Left colon (tissue), 2 donors: Measurements from ENCODE around the gene SH3D19. TPM values are rescaled to one million over a fixed set of nuclear protein-coding genes. Genes with fewer than 3 reads are reported as not detected.

ENCODE experiments used
- ATAC-seq: fragments of 200-7000 bp; cut with Tn5 transposase; one replicate; pipeline ENCODE4 v1.9.1; 2020; ENCODE audit warnings: mild to moderate bottlenecking, moderate library complexity
- DNase-seq, 2 donors: peaks; one replicate each; pipeline ENCODE4 v3.0.0-alpha.2; 2020
- intact Hi-C, 2 donors: fragments of 100-400 bp; cut with DNase I in 1 of 2; cut with micrococcal nuclease in 1 of 2; formaldehyde crosslinking; loops; one replicate each; pipeline versions ENCODE4 v1.11.2 to v1.14.0; 2022; cut with DNase I, micrococcal nuclease
- long read RNA-seq: library from polyadenylated mRNA; unstranded; transcript quantifications from one replicate; pipeline ENCODE4 v2.0.0, GENCODE V29; 2021
- total RNA-seq, 2 donors: library from RNA; stranded (reverse); fragmentation: NEBNext Ultra II Directional; extraction: Animal tissue kit (Norgen Biotek cat#: 25700); gene quantifications; one replicate each; pipeline ENCODE4 v1.2.1, GENCODE V29; 2021
- donor health status: DM: no; HTN: no; CAD: no.
- donor health status: DM: yes; HTN: yes; CAD: no.

The SH3D19 gene
- total RNA-seq: 100 to 1,000 TPM; 114 to 119 TPM
- long read RNA-seq, full-length matches to known transcripts: 6 of 65 reads
- long read RNA-seq, partial matches to known transcripts: 25 of 65 reads
- long read RNA-seq, other reads (novel, unspliced or antisense): 34 of 65 reads

DNA sequence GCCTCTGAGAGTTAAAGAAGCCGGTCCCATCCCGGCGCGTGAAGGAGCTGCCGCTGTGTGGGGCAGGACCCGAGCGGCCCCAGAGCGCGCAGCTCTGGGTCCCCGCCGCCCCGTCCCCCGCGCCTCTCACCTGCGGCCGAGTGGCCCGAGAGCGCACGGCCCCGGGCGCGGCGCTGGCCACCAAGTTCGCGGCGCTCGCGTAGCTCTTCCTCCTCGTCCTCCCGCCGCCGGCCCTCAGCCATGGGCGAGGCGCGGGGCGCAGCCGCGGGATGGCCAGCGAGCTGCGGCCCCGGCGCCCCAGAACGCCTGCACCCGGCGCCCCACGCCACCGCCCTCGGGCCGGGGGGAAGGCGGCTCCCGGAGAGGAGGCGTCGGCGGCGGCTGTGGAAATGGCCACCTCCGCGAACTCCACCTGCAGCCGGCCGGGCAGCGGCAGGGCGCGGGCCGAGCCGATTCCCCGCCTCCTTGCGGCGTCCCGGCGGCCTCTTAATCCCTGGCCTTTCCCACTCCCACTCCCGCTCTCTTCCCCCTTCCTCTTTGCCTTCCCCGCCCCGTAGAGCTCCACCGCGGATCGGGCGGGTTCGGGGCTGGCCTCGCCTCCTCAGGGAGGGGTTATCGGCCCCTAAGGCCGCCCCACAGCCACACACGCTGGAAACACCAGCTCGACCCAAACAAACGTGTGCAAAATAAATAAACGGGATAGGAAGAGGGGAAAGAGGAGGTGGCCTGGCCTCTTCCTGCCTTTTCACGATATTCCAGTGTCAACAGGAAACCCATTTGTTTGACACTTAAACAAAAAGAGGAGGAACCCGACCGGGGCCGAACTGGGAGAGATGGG, at the start of gene SH3D19:
SH3D19 (minus strand) TSS at position 495 of the 838 bp plus-strand sequence; CDS start at position 242, 253 bp downstream.
- intact Hi-C loops: no loop called here
- peak; percentile 76 for ATAC-seq
- DNase-seq: peak; percentile 82 to 88

DNA sequence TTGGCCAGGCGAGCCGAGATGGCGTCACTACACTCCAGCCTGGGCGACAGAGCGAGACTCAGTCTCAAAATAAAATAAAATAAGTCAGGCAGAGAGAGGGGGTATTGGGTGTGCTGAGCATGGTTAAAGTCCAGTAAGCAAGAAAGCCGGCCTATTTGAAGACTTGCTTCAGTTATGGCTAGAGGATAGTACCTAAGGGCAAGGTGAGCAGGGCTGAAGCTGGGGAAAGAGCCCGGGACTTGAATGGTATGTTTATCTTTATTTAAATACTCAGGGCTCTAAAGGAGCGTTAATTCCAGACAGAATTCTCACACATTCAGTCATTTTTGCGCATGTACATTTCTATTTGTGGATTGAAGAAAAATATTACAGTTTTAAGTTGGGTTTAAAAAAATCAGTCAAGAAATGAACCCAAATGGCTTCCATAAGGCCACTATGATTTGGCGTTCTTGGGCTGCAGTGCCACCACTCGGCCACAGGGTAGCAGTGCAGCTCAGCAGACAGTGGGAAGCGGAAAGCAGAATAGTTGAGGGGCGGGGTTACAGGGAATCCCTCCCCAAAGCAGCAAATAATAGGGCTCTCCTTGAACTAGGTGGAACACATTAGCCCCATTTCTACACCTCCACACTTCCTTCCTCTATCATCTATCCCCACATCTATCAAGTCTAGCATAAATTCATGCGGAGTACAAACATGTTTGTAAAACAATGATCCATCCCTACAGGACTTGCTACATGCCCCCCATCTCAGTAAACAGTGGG, 37.2 kb upstream of the SH3D19 start:
- DNase-seq (peak; percentile 68 to 82), ATAC-seq (peak; percentile 88)
- intact Hi-C loops: loop anchor here in 1 of 2 donors (5.0 kb wide), 2 partner anchors 85 to 245 kb away; partner anchors contain the start of gene PRSS48

DNA sequence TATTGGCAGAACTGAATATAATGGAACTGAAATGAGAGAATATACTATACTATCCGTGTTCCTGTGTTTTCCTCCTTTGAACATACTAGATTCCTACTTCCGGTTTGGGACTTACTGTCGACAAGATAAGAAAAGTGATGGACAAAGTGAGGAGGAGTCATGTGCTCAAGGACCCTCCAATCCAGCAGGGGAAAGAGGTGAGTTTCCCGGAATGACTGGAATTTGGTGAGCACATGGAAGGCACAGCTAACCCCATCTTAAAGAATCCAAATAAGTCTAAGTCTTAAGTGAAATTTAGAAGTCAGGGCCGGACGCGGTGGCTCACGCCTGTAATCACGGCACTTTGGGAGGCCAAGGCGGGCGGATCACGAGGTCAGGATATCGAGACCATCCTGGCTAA, 36.6 kb upstream of the SH3D19 start:
- intact Hi-C loops: loop anchor here in 1 of 2 donors (5.0 kb wide), 2 partner anchors 85 to 245 kb away; partner anchors contain the start of gene PRSS48
- no peak for DNase-seq
- ATAC-seq: no peak

DNA sequence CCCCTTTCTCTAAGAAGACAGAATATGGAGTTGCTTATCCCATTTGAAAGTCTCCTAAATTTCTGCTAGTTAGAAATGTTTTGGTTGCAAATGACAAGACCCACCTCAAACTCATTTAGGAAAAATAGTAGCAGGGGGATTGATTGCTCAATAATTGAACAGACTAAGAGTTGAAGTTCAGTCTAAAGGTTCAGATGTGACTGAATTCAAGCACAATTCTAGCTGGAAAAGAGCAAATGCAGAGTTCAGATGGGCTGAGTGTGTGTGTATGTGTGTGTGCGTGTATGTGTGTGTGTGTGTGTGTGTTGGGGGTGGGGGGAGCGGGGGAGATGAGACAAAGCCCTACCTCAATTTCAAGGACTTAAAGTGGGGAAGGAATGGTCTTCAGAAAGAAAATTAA, 35.7 kb upstream of the SH3D19 start:
- intact Hi-C loops: loop anchor here in 1 of 2 donors (5.0 kb wide), 2 partner anchors 84 to 244 kb away; partner anchors contain the start of gene PRSS48
- DNase-seq (no peak), ATAC-seq (no peak)

- DNase-seq (peak; percentile 62 to 87), ATAC-seq (peak; percentile 87)
- intact Hi-C loops: no loop called here
Measured at GRCh38 chr4:151359576-151359975, 34.2 kb upstream of the SH3D19 start.

DNA sequence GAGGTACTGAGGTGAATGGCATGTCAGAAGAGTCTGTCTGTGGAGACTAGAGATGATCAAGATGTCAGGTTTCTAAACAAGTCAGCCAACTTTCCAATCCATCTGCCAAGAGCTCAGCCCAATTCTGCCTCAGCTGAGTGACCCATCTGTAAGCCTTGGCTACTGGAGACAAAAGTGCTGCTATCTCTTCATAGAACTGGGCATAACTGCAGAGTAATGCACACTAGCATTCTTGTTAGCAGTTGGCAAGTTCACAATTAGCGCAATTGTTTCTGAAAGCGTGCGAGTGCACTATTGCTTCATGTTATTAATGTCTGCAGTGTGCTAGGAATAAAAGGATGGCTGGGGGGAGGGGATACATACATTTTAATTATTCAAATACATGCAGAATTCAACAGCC, 32.9 kb upstream of the SH3D19 start:
- intact Hi-C loops: no loop called here
- ATAC-seq (no peak), DNase-seq (no peak)

DNA sequence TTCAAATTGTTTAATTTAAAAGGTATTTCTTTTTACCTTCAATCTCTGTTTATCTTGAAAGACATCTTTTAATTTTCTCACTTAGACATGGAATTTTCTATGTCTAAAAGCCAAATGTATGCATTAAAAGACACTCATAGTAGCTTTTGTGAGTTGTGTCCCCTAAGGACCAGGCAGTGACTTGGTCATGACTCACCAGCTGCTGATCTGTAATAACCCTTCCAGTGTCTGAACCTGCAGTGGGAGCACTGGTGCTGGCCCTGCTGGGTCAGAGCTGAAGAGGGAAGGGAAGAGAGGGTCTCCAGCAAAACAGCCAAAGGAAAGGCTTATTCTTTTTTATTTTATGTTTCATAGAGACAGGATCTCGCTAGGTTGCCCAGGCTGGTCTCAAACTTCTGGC, 31.1 kb upstream of the SH3D19 start:
- DNase-seq: no peak
- intact Hi-C loops: no loop called here

GRCh38 chr4:151355155-151355554, 29.8 kb upstream of the SH3D19 start:
- ATAC-seq: no peak
- DNase-seq: no peak
- intact Hi-C loops: no loop called here

More for the DNA sequence above, 31.1 kb upstream of the SH3D19 start:
- ATAC-seq: no peak

DNA sequence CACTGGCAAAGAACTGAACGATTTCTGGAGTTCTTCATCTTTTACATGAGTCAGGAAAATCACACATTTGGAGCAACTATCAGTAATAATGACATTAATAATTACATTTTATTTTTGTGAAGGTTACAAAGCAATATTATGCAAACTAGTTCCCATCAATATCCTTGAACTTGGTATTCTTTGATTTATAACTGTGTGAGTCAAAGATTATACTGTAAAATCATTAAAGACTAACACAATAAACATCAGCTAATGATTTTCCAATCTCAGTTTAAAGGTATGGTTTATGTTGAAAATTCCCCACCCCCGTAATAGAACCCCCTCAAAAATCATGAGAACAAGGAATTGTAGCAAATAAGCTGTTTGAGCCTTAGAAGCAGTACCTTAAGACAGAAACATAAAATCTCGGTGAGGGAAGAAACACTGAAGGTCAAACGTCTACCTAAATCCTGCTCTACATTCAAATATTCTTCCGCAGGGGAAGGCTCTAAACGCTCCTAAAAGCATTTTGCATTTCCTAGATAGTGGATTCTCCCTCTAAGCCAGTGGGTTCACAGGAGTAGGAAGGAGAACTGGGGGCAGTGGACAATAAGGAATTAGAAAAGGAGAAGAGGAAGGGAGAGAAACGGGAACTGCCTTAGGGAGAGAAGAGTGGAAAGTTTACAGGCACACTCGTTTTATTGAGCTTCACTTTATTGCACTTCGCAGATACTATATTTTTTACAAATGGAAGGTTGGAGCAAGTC, 22.3 kb upstream of the SH3D19 start:
- intact Hi-C loops: no loop called here
- ATAC-seq (peak; percentile 86), DNase-seq (no peak)

- no peak for ATAC-seq
- DNase-seq: no peak
- intact Hi-C loops: no loop called here
Measured at GRCh38 chr4:151344948-151345347, 19.5 kb upstream of the SH3D19 start.

GRCh38 chr4:151340751-151341385, 15.5 kb upstream of the SH3D19 start:
- DNase-seq: peak in 1 of 2 donors; percentile 40
- intact Hi-C loops: no loop called here
- ATAC-seq: peak; percentile 91

GRCh38 chr4:151339467-151339866, 14.1 kb upstream of the SH3D19 start:
- DNase-seq: no peak
- peak; percentile 53 for ATAC-seq
- intact Hi-C loops: no loop called here

DNA sequence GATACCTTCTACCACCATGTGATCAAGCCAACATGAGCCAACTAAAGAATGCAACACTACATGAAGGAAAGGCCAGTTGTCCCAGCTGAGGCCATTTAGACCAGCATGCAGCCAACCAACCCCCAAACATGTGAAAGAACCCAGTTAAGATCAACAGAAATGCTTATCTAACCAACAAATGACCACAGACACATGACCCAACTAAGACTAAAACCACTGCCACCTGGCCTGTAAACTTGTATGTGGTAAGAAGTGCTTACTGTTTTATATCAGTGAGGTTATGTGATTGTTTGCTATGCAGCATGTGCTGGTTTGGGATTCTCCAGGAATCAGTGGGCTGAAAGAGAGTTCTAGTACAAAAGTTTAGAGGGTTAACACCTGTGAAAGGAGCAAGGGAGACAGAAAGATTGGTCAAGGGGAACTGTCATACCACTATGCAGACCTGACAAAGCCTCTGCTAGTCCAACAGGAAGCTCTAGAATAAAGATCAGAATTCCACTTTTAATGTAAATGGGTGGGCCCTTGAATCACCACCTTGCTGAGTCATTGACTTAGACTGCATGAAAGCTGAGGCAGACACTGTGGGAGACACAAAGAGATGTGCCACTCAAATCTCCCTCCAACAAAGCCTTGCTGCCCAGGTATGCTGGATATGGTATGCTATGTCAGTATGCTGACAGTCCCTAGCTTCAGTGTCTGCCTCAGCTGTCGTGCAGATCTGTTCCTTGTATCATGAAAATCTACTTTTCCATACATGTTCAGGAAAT, 6.1 kb upstream of the SH3D19 start:
- DNase-seq (no peak), ATAC-seq (peak; percentile 70)
- intact Hi-C loops: no loop called here

DNA sequence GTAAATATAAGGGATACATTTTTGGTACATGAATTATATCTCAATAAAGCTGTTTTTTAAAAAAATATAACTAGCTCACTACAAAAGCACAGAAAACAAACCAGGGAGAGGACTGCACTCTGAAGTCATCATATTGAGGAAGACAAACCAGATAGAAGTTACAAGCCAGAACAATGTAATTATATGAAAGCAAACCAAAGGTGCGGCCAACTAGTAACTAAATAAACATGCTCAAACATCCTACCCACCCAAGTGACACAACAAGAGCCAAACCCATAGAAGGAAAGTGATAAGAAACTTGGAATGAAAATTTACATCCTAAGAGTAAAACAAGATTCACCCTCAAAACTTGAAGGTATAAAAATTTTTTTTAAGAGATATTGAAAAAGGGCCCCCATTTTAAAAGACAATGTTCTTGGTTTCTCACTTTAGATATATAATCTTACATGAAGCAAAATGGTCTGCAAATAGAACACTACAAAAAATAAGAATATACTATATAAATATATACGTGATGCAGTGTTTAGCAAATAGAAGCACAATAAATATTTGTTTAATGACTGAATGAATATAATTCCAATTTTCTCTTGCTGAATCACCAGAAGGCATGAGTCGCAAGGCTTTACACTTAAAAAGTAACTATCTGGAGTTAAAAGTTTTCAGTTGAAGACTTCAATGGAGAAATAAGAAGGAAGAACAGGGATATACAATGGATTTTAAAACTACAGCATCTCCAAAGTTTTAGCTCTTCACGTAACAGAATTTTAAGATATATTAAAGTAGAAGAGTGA, 4.0 kb upstream of the SH3D19 start:
- DNase-seq (no peak), ATAC-seq (peak; percentile 49)
- intact Hi-C loops: no loop called here

GRCh38 chr4:151325949-151326246, 493 bp upstream of the SH3D19 start:
- ATAC-seq (no peak), DNase-seq (no peak)
- intact Hi-C loops: no loop called here

DNA sequence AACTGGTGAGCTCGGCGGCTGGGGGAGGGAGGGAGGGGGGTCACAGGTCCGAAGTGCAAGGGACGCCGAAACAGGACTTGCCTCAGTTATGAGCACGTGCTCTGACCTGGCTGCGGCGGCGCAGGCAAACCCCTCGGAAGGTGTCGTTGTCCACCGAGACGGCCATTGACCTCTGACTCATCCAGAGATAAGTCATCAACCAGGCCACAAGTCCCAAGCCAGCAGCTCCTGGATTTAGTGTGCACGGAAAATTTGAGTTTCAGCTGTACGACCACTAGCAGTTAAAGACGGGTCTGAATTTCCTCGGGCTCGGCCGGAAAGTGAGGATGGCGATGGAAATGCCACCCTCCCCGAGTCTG, 674 bp downstream of the SH3D19 start:
- intact Hi-C loops: no loop called here
- DNase-seq (peak; percentile 72 to 86), ATAC-seq (peak; percentile 50)

- peak; percentile 53 to 55 for DNase-seq
- intact Hi-C loops: no loop called here
- peak; percentile 51 for ATAC-seq
Measured at GRCh38 chr4:151324124-151324751, 1.2 kb downstream of the SH3D19 start.
